ENCODE measurements around the gene COP1.
"Not testable (repeated sequence)": the region's sequence is repeated elsewhere in the genome, so short reads cannot be mapped to it uniquely, and the experiment has no call there.

The COP1 gene

DNA sequence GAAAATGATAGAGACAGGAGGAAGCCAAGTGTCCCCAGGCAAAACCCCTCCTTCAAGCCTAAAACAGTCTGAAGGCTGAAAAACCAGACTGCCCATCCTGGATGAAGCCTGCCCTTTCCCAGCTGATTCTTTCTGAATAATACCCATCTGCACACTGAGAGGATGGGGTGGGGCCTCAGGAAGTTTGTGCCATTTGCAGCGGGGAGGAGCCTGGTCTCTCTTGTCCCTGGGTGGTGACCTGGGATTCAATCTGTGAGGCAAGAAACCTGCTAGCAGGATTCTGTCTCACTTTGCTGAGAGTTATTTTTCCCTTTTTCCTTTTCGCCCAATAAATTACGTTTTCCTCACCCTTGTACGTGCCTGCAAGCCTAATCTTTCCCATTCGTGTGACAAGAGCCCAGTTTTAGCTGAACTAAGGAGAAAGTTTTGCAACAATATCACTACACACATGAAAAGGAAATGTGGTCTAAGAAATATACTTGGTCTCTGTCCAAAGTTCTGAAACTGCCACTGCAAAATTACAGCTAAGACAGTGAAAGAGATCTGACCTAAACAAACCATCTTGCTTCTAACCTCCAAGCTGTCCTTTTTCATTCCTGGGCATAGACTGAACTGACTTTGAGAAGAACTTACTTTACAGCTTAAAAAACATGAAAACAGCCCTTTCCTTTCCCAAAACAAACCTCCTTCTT lies 105.0 kb downstream of the COP1 start:
- TF ChIP-seq, protein P1, sequence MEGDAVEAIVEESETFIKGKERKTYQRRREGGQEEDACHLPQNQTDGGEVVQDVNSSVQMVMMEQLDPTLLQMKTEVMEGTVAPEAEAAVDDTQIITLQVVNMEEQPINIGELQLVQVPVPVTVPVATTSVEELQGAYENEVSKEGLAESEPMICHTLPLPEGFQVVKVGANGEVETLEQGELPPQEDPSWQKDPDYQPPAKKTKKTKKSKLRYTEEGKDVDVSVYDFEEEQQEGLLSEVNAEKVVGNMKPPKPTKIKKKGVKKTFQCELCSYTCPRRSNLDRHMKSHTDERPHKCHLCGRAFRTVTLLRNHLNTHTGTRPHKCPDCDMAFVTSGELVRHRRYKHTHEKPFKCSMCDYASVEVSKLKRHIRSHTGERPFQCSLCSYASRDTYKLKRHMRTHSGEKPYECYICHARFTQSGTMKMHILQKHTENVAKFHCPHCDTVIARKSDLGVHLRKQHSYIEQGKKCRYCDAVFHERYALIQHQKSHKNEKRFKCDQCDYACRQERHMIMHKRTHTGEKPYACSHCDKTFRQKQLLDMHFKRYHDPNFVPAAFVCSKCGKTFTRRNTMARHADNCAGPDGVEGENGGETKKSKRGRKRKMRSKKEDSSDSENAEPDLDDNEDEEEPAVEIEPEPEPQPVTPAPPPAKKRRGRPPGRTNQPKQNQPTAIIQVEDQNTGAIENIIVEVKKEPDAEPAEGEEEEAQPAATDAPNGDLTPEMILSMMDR (conservative IDR thresholded peaks at IDR 0.05; ENCODE audit: low read depth, low read length): no peak
- Histone ChIP-seq H3K4me3 (IDR thresholded peaks at IDR 0.05; ENCODE audit: insufficient read depth, low read depth, low read length) (no peak overlapping the region), H3K36me3 (ENCODE audit: insufficient read depth) (no peaks in the 10 kb centered on the region), H3K27me3 (ENCODE audit: insufficient read depth, low read depth) (no peaks in the 10 kb centered on the region), H3K4me1 (ENCODE audit: low read depth, poor library complexity, severe bottlenecking) (no peaks in the 10 kb centered on the region), H4K20me1 (ENCODE audit: insufficient read depth) (no peaks in the 10 kb centered on the region), H3K27ac (no peak overlapping the region), H2AFZ (ENCODE audit: low read depth) (no peak overlapping the region), H3K4me2 (no peak overlapping the region), H3K79me2 (ENCODE audit: insufficient read depth, low read depth) (no peaks in the 10 kb centered on the region), H3K9ac (no peak overlapping the region)

DNA sequence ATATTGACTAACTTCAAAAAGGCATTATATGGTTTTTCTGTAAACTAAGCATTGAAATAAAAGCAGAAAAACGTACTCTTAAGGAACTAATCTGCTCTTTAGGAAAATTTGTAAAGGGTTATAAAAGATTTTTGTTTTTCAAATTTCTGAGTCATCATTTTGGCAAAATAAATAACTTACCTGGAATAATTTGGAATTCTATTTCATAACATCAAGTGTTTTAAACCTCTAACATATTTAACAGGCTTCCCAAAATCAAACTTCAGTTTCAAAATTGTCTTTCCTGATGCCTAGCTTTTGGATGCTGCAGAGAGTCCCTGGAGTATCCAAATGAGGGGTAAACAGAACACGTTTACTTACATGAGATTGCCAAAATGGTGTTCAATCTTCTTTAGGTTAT lies 108.5 kb downstream of the COP1 start:
- TF ChIP-seq, protein P1 (conservative IDR thresholded peaks at IDR 0.05; ENCODE audit: low read depth, low read length): no peak
- H3K79me2 ChIP-seq (ENCODE audit: insufficient read depth, low read depth): no peaks in the 10 kb centered on the region
- H2AFZ ChIP-seq (ENCODE audit: low read depth): no peak overlapping the region
- no peaks in the 10 kb centered on the region for H3K27me3 ChIP-seq (ENCODE audit: insufficient read depth, low read depth)
- no peaks in the 10 kb centered on the region for H3K4me1 ChIP-seq (ENCODE audit: low read depth, poor library complexity, severe bottlenecking)
- no peaks in the 10 kb centered on the region for H4K20me1 ChIP-seq (ENCODE audit: insufficient read depth)
- no peak overlapping the region for H3K9ac ChIP-seq
- no peak overlapping the region for H3K4me2 ChIP-seq
- H3K27ac ChIP-seq: no peak overlapping the region
- H3K4me3 ChIP-seq (IDR thresholded peaks at IDR 0.05; ENCODE audit: insufficient read depth, low read depth, low read length): no peak overlapping the region
- H3K36me3 ChIP-seq (ENCODE audit: insufficient read depth): no peaks in the 10 kb centered on the region

DNA sequence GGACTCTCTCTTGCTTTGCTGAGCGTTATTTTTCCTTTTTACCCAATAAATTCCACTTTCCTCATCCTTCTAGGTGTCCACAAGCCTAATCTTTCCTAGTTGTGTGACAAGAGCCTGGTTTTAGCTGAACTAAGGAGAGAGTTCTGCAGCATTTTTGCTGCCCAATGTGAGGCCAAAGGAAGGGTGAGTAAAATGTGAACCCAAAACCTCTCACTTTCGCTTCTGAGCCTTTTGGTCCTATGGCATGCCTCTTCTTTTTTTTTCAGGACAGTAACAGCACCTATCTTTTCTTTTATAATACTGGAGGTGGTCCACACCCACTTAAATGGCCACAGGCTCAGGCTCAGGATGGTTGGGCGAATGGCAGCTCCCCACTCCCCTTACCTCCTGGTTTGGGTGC lies 111.1 kb downstream of the COP1 start:
- Histone ChIP-seq H4K20me1 (ENCODE audit: insufficient read depth) (no peaks in the 10 kb centered on the region), H3K4me3 (IDR thresholded peaks at IDR 0.05; ENCODE audit: insufficient read depth, low read depth, low read length) (no peak overlapping the region), H3K27me3 (ENCODE audit: insufficient read depth, low read depth) (0 out of 2 replicates have a peak, but pooled peaks cover 4% of the 10 kb centered on the region), H3K36me3 (ENCODE audit: insufficient read depth) (no peaks in the 10 kb centered on the region), H3K9ac (no peak overlapping the region), H3K4me1 (ENCODE audit: low read depth, poor library complexity, severe bottlenecking) (peaks cover 7% of the 10 kb centered on the region), H3K4me2 (no peak overlapping the region), H3K27ac (no peak overlapping the region), H2AFZ (ENCODE audit: low read depth) (no peak overlapping the region), H3K79me2 (ENCODE audit: insufficient read depth, low read depth) (no peaks in the 10 kb centered on the region)
- TF ChIP-seq, protein P1 (conservative IDR thresholded peaks at IDR 0.05; ENCODE audit: low read depth, low read length): no peak

DNA sequence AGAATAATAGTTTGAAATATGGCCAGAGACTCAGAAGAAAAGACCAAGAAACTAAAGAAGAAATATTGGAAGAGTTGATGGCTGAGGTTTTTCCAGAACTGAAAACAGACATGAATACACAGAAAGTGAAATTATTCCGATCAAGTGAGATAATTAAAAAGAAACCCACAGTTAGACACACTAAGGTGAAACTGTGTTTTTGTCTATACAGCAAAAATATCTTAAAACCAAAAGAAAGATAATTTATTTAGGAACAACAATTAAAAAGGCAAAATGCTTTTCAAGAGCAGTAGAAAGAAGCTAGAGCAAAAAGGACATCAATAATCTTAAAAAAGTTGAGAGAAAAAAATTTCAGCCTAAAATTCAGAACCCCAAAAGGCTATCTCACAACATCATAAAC lies 116.3 kb downstream of the COP1 start:
- TF ChIP-seq, protein P1 (conservative IDR thresholded peaks at IDR 0.05; ENCODE audit: low read depth, low read length): no peak
- Histone ChIP-seq H3K36me3 (ENCODE audit: insufficient read depth) (no peaks in the 10 kb centered on the region), H3K27ac (no peak overlapping the region), H3K4me1 (ENCODE audit: low read depth, poor library complexity, severe bottlenecking) (peaks cover 15% of the 10 kb centered on the region), H3K27me3 (ENCODE audit: insufficient read depth, low read depth) (0 out of 2 replicates have a peak, but pooled peaks cover 4% of the 10 kb centered on the region), H3K9ac (no peak overlapping the region), H3K4me2 (no peak overlapping the region), H2AFZ (ENCODE audit: low read depth) (no peak overlapping the region), H3K79me2 (ENCODE audit: insufficient read depth, low read depth) (no peaks in the 10 kb centered on the region), H3K4me3 (IDR thresholded peaks at IDR 0.05; ENCODE audit: insufficient read depth, low read depth, low read length) (no peak overlapping the region), H4K20me1 (ENCODE audit: insufficient read depth) (no peaks in the 10 kb centered on the region)

DNA sequence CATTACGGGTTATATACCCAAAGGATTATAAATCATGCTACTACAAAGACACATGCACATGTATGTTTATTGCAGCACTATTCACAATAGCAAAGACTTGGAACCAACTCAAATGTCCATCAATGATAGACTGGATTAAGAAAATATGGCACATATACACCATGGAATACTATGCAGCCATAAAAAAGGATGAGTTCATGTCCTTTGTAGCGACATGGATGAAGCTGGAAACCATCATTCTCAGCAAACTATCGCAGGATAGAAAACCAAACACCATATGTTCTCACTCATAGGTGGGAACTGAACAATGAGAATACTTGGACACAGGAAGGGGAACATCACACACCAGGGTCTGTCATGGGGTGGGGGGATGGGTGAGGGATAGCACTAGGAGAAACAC lies 119.3 kb downstream of the COP1 start:
- not testable (repeated sequence) for H3K4me2 ChIP-seq; H3K9ac ChIP-seq; H3K79me2 ChIP-seq (ENCODE audit: insufficient read depth, low read depth); H3K27me3 ChIP-seq (ENCODE audit: insufficient read depth, low read depth); H4K20me1 ChIP-seq (ENCODE audit: insufficient read depth); H2AFZ ChIP-seq (ENCODE audit: low read depth); H3K27ac ChIP-seq; H3K4me3 ChIP-seq (IDR thresholded peaks at IDR 0.05; ENCODE audit: insufficient read depth, low read depth, low read length); H3K36me3 ChIP-seq (ENCODE audit: insufficient read depth)
- H3K4me1 ChIP-seq (ENCODE audit: low read depth, poor library complexity, severe bottlenecking): peaks cover 15% of the 10 kb centered on the region

Measured in KMS-11 (cell line).